Panc1 (cell line): ENCODE measurements around the gene TAAR2. TPM values are rescaled to one million over a fixed set of nuclear protein-coding genes. Genes with fewer than 3 reads are reported as not detected.
"Not testable (repeated sequence)": the region's sequence is repeated elsewhere in the genome, so short reads cannot be mapped to it uniquely, and the experiment has no call there.

ENCODE experiments used
- ATAC-seq: fragments of 200-7000 bp; cut with Tn5 transposase; 2 replicates; pipeline ENCODE4 v1.9.1; 2020; ENCODE audit warnings: mild to moderate bottlenecking, moderate library complexity
- BruUV-seq: library from RNA; stranded (reverse); fragments of 400-500 nt; replicated peaks from 2 replicates; lab custom pipeline; 2021; lab: Mats Ljungman, UMichigan
- CTCF ChIA-PET: fragments of 300-600 bp; sonication (Branson Sonifier 250); formaldehyde crosslinking; loops from one replicate; lab custom pipeline; 2022; ENCODE audit warnings: antibody characterized with exemption; lab: Charles Lee
- POLR2A ChIA-PET: fragments of 300-600 bp; sonication (Branson Sonifier 250); formaldehyde crosslinking; loops from one replicate; lab custom pipeline; 2022; ENCODE audit warnings: antibody characterized with exemption; lab: Charles Lee
- DNase-seq: peaks from one replicate; pipeline ENCODE4 v3.0.0-alpha.2; 2010; ENCODE audit warnings: low read depth, low spot score
- H3K27ac ChIP-seq: 2 replicates; pipeline ENCODE4 v1.5.1; 2011; ENCODE audit warnings: mild to moderate bottlenecking, low read length, inconsistent platforms
- H3K27me3 ChIP-seq: fragments of 200-500 bp; sonication (Bioruptor generic); 2 replicates; pipeline ENCODE4 v1.6.0; 2014; ENCODE audit warnings: low read length, inconsistent platforms; ENCODE audit not compliant: control insufficient read depth, insufficient read depth
- H3K36me3 ChIP-seq: fragments of 200-500 bp; sonication (Bioruptor generic); 2 replicates; pipeline ENCODE4 v1.5.1; 2014; ENCODE audit warnings: inconsistent platforms, mild to moderate bottlenecking, low read length, moderate library complexity; ENCODE audit not compliant: control insufficient read depth, insufficient read depth
- H3K4me1 ChIP-seq: 2 replicates; pipeline ENCODE4 v1.5.1; 2011; ENCODE audit warnings: inconsistent platforms, mild to moderate bottlenecking, low read length, moderate library complexity; ENCODE audit not compliant: control insufficient read depth, insufficient read depth
- H3K4me3 ChIP-seq, 2 experiments: 2 replicates each; pipeline ENCODE4 v1.5.1; 2011 to 2012; ENCODE audit warnings: low read depth in 2 of 2, low read length in 2 of 2, mild to moderate bottlenecking in 2 of 2, inconsistent platforms in 1 of 2, moderate library complexity in 1 of 2
- H3K9me3 ChIP-seq: fragments of 200-500 bp; sonication (Bioruptor generic); 2 replicates; pipeline ENCODE4 v1.5.1; 2014; ENCODE audit warnings: low read depth, mild to moderate bottlenecking, inconsistent platforms, low read length, moderate library complexity; ENCODE audit not compliant: control insufficient read depth, insufficient read depth
- POLR2AphosphoS5 ChIP-seq: IDR thresholded peaks from 2 replicates; pipeline ENCODE4 v1.6.1; 2012; ENCODE audit warnings: mild to moderate bottlenecking, low read depth, low read length, moderate library complexity
- SIN3A ChIP-seq: IDR thresholded peaks from 2 replicates; pipeline ENCODE4 v1.6.1; 2012; ENCODE audit warnings: low read depth, mild to moderate bottlenecking, low read length, moderate library complexity, borderline replicate concordance; ENCODE audit not compliant: insufficient read depth
- TCF7L2 ChIP-seq: IDR thresholded peaks from 2 replicates; pipeline ENCODE4 v1.6.1; 2011; ENCODE audit warnings: mild to moderate bottlenecking, low read depth, low read length, inconsistent platforms
- in situ Hi-C: cut with HindIII; loops from 2 replicates; pipeline ENCODE4 v1.10.0; 2016; ENCODE audit warnings: low sequenced_read_pairs, low pct_unique_long_range_greater_than_20kb
- intact Hi-C: fragments of 100-400 bp; cut with micrococcal nuclease; formaldehyde crosslinking; loops from one replicate; pipeline ENCODE4 v1.10.0; 2022; ENCODE audit not compliant: unreplicated experiment
- total RNA-seq: library from RNA; stranded (reverse); gene quantifications from one replicate; pipeline ENCODE4 v1.2.1, GENCODE V29; 2021; ENCODE audit not compliant: unreplicated experiment
- TF ChIP-seq, protein P1 (sequence below), 2 experiments: IDR thresholded peaks; 2 replicates each; pipeline ENCODE4 v1.6.1; 2011 to 2012; ENCODE audit warnings: low read depth in 2 of 2, control low read depth in 1 of 2, low read length in 1 of 2, mild to moderate bottlenecking in 1 of 2, moderate library complexity in 1 of 2; ENCODE audit not compliant: insufficient read depth in 1 of 2
- TF ChIP-seq, protein P2 (sequence below): fragments of 450-650 bp; IDR thresholded peaks from 2 replicates; pipeline ENCODE4 v1.5.1; 2017; ENCODE audit warnings: mild to moderate bottlenecking

TAAR2 gene
- total RNA-seq, 1 experiment from 2014 or later: not detected

DNA sequence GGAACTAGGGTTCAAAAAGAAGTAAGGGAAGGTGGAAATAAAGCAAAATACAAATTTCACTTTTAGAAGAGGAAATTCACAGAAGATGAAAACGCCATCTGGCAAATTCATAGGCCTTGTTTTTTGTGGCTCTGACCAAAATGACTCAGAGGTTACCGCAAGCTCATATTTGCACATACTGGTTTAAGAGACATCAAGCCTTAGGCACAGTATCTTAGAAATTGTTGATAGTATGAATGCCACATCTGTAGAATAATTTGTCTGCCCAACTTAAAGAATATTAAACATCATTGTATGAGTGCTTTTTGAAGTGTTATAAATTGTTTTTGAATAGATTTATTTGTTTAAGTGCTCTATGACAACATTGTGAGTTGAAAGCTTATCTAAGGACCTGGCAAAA is 24.3 kb upstream of the TAAR2 start:
- intact Hi-C loops: no loop called here
- H3K36me3 ChIP-seq: no peaks in the 10 kb centered on the region
- in situ Hi-C loops: no loop called here
- no peak overlapping the region for H3K27ac ChIP-seq
- ChIA-PET CTCF (no interaction called here), POLR2A (no interaction called here)
- H3K9me3 ChIP-seq: no peaks in the 10 kb centered on the region
- no peaks in the 10 kb centered on the region for H3K27me3 ChIP-seq
- BruUV-seq: no TSS peak
- ATAC-seq: 0 out of 2 replicates have a peak, but pooled peaks have one; percentile 53
- TF ChIP-seq SIN3A: no peak
- TF ChIP-seq, protein P1, sequence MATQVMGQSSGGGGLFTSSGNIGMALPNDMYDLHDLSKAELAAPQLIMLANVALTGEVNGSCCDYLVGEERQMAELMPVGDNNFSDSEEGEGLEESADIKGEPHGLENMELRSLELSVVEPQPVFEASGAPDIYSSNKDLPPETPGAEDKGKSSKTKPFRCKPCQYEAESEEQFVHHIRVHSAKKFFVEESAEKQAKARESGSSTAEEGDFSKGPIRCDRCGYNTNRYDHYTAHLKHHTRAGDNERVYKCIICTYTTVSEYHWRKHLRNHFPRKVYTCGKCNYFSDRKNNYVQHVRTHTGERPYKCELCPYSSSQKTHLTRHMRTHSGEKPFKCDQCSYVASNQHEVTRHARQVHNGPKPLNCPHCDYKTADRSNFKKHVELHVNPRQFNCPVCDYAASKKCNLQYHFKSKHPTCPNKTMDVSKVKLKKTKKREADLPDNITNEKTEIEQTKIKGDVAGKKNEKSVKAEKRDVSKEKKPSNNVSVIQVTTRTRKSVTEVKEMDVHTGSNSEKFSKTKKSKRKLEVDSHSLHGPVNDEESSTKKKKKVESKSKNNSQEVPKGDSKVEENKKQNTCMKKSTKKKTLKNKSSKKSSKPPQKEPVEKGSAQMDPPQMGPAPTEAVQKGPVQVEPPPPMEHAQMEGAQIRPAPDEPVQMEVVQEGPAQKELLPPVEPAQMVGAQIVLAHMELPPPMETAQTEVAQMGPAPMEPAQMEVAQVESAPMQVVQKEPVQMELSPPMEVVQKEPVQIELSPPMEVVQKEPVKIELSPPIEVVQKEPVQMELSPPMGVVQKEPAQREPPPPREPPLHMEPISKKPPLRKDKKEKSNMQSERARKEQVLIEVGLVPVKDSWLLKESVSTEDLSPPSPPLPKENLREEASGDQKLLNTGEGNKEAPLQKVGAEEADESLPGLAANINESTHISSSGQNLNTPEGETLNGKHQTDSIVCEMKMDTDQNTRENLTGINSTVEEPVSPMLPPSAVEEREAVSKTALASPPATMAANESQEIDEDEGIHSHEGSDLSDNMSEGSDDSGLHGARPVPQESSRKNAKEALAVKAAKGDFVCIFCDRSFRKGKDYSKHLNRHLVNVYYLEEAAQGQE (IDR thresholded peaks at IDR 0.05; ENCODE audit: insufficient read depth in 1 of 2, low read depth in 2 of 2, low read length in 1 of 2): no peak
- TF ChIP-seq TCF7L2: no peak
- TF ChIP-seq, protein P2, sequence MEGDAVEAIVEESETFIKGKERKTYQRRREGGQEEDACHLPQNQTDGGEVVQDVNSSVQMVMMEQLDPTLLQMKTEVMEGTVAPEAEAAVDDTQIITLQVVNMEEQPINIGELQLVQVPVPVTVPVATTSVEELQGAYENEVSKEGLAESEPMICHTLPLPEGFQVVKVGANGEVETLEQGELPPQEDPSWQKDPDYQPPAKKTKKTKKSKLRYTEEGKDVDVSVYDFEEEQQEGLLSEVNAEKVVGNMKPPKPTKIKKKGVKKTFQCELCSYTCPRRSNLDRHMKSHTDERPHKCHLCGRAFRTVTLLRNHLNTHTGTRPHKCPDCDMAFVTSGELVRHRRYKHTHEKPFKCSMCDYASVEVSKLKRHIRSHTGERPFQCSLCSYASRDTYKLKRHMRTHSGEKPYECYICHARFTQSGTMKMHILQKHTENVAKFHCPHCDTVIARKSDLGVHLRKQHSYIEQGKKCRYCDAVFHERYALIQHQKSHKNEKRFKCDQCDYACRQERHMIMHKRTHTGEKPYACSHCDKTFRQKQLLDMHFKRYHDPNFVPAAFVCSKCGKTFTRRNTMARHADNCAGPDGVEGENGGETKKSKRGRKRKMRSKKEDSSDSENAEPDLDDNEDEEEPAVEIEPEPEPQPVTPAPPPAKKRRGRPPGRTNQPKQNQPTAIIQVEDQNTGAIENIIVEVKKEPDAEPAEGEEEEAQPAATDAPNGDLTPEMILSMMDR: no peak
- TF ChIP-seq POLR2AphosphoS5: no peak
- DNase-seq: no peak
- H3K4me3 ChIP-seq: no peak overlapping the region
- H3K4me1 ChIP-seq: no peaks in the 10 kb centered on the region

DNA sequence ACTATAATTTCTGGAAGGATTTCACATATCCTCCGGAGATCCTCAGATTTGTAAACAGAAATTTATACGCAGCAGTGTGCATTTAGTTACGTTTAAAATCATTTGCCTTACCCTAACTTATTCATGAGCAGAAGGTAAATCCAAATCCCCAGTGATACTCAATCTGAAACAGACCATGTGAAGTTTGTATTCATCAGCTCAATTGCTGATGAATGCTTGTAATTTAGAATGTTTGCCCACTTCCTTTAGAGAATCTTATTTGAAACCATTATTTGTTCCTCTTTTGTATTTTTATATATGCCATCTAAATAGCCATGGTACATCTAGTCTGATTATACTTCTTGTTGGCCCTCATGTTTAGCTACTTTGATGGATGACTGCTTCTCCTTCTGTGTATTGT is 19.5 kb upstream of the TAAR2 start:
- H3K4me1 ChIP-seq: no peaks in the 10 kb centered on the region
- no peak overlapping the region for H3K27ac ChIP-seq
- DNase-seq (no peak), ATAC-seq (no peak)
- TF ChIP-seq POLR2AphosphoS5 (no peak), SIN3A (no peak), TCF7L2 (no peak)
- TF ChIP-seq, protein P2: no peak
- TF ChIP-seq, protein P1 (IDR thresholded peaks at IDR 0.05; ENCODE audit: insufficient read depth in 1 of 2, low read depth in 2 of 2, low read length in 1 of 2): no peak
- CTCF ChIA-PET: no interaction called here
- in situ Hi-C loops (no loop called here), intact Hi-C loops (no loop called here)
- BruUV-seq: no TSS peak
- H3K36me3 ChIP-seq: no peaks in the 10 kb centered on the region
- no peak overlapping the region for H3K4me3 ChIP-seq
- H3K27me3 ChIP-seq: no peaks in the 10 kb centered on the region
- no peaks in the 10 kb centered on the region for H3K9me3 ChIP-seq
- POLR2A ChIA-PET: no interaction called here

DNA sequence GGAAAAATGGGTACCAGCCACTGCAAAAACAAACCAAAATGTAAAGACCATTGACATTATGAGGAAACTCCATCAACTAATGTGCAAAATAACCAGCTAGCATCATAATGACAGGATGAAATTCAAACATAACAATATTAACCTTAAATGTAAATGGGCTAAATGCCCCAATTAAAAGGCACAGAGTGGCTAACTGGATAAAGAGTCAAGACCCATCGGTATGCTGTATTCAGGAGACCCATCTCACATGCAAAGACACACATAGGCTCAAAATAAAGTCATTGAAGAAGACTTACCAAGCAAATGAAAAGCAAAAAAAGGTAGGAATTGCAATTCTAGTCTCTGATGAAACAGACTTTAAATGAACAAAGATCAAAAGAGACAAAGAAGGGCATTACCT is 13.1 kb upstream of the TAAR2 start:
- intact Hi-C loops, BruUV-seq: not testable (repeated sequence)

DNA sequence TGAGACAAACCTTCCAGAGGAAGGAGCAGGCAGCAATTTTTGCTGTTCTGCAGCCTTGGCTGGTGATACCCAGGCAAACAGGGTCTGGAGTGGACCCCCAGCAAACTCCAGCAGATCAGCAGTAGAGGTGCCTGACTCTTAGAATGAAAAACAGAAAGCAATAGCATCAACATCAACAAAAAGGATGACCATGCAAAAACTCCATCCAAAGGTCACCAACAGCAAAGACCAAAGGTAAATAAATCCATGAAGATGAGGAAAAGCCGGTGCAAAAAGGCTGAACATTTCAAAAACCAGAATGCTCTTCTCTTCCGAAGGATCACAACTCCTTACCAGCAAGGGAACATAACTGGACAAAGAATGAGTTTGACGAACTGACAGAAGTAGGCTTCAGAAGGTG is 11.8 kb upstream of the TAAR2 start:
- H3K4me1 ChIP-seq, CTCF ChIA-PET, H3K27me3 ChIP-seq, H3K9me3 ChIP-seq, in situ Hi-C loops, DNase-seq, H3K36me3 ChIP-seq, H3K27ac ChIP-seq, intact Hi-C loops, ATAC-seq, POLR2A ChIA-PET, H3K4me3 ChIP-seq, BruUV-seq: not testable (repeated sequence)

More for the DNA sequence above, 13.1 kb upstream of the TAAR2 start:
- H3K4me3 ChIP-seq, CTCF ChIA-PET, H3K36me3 ChIP-seq, H3K27me3 ChIP-seq, H3K9me3 ChIP-seq, DNase-seq, H3K27ac ChIP-seq, ATAC-seq, in situ Hi-C loops, POLR2A ChIA-PET, H3K4me1 ChIP-seq: not testable (repeated sequence)
